NB4 (cell line): ENCODE data around the gene SEMA3A.

Experiments used
- DNase-seq: peaks from one replicate; pipeline ENCODE4 v3.0.0; 2010; ENCODE audit warnings: low read depth
- H3K4me3 ChIP-seq: one replicate; pipeline ENCODE4 v1.5.1; 2011; ENCODE audit warnings: mild to moderate bottlenecking, low read depth, low read length, moderate library complexity
- MAX ChIP-seq: IDR thresholded peaks from 2 replicates; pipeline ENCODE4 v1.6.1; 2011; ENCODE audit warnings: low read depth, low read length
- MYC ChIP-seq: IDR thresholded peaks from 2 replicates; pipeline ENCODE4 v1.6.1; 2011; ENCODE audit warnings: low read depth, low read length
- POLR2A ChIP-seq: IDR thresholded peaks from 2 replicates; pipeline ENCODE4 v1.6.1; 2011; ENCODE audit warnings: mild to moderate bottlenecking; ENCODE audit not compliant: insufficient read length; ENCODE audit errors: extremely low read depth
- TF ChIP-seq, protein P1 (sequence below): IDR thresholded peaks from one replicate; pipeline ENCODE4 v1.5.1; 2012; ENCODE audit warnings: low read depth, low read length

SEMA3A gene

GRCh38 chr7:84231157-84231556, 36.6 kb upstream of the SEMA3A start:
- no peak for DNase-seq
- no peak overlapping the region for H3K4me3 ChIP-seq
- TF ChIP-seq, protein P1, sequence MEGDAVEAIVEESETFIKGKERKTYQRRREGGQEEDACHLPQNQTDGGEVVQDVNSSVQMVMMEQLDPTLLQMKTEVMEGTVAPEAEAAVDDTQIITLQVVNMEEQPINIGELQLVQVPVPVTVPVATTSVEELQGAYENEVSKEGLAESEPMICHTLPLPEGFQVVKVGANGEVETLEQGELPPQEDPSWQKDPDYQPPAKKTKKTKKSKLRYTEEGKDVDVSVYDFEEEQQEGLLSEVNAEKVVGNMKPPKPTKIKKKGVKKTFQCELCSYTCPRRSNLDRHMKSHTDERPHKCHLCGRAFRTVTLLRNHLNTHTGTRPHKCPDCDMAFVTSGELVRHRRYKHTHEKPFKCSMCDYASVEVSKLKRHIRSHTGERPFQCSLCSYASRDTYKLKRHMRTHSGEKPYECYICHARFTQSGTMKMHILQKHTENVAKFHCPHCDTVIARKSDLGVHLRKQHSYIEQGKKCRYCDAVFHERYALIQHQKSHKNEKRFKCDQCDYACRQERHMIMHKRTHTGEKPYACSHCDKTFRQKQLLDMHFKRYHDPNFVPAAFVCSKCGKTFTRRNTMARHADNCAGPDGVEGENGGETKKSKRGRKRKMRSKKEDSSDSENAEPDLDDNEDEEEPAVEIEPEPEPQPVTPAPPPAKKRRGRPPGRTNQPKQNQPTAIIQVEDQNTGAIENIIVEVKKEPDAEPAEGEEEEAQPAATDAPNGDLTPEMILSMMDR, result no peak

DNA sequence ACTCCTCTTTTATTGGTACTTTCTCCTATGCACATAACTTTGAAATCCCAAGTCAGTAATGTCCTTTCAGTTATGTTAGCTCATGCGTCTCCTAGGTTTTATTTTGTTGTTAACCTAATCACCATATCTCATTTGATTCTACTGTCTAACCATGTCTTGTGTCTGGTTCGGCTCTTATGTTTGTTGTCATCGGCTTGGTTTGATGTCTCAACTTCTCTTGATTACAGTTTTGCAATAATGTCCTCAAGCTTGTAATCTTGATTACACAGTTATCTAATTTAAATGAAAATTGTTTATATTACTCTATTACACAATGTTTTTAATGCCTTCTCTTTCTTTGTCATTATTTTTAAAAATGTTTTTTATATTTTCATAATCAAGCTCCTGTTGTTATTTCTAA, 35.9 kb upstream of the SEMA3A start:
- no peak for TF ChIP-seq MAX
- TF ChIP-seq, protein P1, result no peak
- H3K4me3 ChIP-seq, result no peak overlapping the region
- no peak for DNase-seq

- H3K4me3 ChIP-seq, result no peak overlapping the region
- DNase-seq, result no peak
- TF ChIP-seq MYC, result no peak
- TF ChIP-seq MAX, result no peak
- no peak for TF ChIP-seq POLR2A
- TF ChIP-seq, protein P1, result no peak
Measured at GRCh38 chr7:84228526-84228925, 33.9 kb upstream of the SEMA3A start.

DNA sequence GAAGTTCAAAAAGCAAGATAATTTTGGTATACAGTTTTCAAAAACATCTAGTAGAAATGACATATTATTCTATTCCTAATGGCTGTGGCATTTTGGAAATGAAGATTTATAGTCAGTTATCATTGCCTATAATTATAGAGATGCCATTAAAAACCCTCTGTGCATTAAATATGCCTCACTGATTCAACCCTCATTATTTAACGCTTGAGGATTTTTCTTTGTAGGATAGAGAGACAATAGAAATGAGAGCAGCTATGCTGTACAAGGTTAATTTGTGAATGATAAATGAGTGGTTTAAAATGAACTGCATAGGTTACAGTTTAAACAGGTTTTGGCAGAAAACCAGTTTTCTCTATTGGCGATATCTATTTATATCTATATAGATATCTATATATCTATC, 32.2 kb upstream of the SEMA3A start:
- no peak for DNase-seq

DNA sequence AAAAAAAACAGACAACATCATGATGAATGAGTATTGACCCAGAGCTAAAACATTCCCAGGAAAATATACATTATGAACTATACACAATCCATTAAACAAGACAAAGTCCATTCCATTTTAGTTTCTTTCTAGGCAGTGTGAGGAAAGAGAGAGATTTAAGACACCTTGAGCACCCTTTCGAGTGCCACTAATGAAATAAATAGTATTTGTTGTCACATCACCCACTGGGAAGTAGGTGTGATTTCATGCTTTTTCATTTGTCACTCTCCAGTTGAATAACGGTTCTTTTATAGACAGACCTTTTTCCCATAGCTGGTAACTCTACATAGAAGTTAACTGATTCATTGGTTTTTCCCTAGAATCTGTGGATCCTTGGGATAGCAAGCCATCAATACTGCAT, 29.9 kb upstream of the SEMA3A start:
- DNase-seq, result no peak
- H3K4me3 ChIP-seq, result no peak overlapping the region
- TF ChIP-seq MYC (no peak), POLR2A (no peak), MAX (no peak)
- TF ChIP-seq, protein P1, result no peak

More for the DNA sequence above, 32.2 kb upstream of the SEMA3A start:
- H3K4me3 ChIP-seq, result no peak overlapping the region
- TF ChIP-seq POLR2A (no peak), MYC (no peak), MAX (no peak)
- TF ChIP-seq, protein P1, result no peak

DNA sequence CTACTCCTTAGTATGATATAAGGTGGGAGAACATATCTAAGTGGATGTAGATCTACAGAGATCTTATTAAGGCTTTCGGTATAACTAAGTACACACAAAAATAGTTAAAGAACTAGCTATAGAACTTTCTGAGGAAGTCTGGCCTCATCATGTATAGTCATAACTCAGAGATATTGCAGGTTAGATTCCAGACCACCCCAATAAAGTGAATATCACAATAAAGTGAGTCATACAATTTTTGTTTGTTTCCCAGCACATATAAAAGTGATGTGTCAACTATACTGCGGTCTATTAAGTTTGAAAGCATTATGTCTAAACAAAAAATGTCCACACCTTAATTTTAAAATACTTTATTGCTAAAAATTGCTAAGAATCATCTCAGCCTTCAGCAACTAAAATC, 24.7 kb upstream of the SEMA3A start:
- H3K4me3 ChIP-seq, result no peak overlapping the region
- DNase-seq, result no peak
- TF ChIP-seq MYC, result no peak
- TF ChIP-seq POLR2A, result no peak
- TF ChIP-seq MAX, result no peak
- TF ChIP-seq, protein P1, result no peak
